ENCODE measurements around the gene KIRREL3. TPM values are rescaled to one million over a fixed set of nuclear protein-coding genes. Genes with fewer than 3 reads are reported as not detected.

Gene KIRREL3
- total RNA-seq, 1 donor from 2014 or later: not detected

DNA sequence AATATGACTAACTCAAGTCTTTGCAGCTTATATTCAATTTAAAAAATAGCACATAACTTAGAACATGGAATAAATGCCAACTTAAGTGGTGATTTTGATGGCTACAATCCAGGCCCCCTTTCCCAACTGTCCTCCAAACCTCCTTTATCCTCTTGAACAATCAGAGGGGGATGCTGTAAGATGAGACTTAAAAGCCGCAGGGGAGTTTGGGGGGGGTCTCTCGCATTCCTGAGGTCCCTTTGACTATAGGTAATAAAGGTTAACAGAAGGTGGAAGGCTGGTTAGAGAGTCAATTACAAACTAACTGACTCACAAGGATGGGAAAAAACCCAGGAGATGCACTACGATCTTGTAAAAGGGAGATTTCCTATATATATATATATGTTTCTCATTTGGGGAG lies 101.8 kb downstream of the KIRREL3 start:
- H3K9me3 ChIP-seq: no peaks in the 10 kb centered on the region
- ATAC-seq (no peak), DNase-seq (no peak)
- no peak overlapping the region for H3K27ac ChIP-seq
- TF ChIP-seq, protein P1, sequence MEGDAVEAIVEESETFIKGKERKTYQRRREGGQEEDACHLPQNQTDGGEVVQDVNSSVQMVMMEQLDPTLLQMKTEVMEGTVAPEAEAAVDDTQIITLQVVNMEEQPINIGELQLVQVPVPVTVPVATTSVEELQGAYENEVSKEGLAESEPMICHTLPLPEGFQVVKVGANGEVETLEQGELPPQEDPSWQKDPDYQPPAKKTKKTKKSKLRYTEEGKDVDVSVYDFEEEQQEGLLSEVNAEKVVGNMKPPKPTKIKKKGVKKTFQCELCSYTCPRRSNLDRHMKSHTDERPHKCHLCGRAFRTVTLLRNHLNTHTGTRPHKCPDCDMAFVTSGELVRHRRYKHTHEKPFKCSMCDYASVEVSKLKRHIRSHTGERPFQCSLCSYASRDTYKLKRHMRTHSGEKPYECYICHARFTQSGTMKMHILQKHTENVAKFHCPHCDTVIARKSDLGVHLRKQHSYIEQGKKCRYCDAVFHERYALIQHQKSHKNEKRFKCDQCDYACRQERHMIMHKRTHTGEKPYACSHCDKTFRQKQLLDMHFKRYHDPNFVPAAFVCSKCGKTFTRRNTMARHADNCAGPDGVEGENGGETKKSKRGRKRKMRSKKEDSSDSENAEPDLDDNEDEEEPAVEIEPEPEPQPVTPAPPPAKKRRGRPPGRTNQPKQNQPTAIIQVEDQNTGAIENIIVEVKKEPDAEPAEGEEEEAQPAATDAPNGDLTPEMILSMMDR (IDR thresholded peaks at IDR 0.05): no peak
- no peak overlapping the region for H3K4me3 ChIP-seq
- H3K4me1 ChIP-seq: no peaks in the 10 kb centered on the region
- no peaks in the 10 kb centered on the region for H3K27me3 ChIP-seq
- no peaks in the 10 kb centered on the region for H3K36me3 ChIP-seq
- intact Hi-C loops (cut with DNase I): no loop called here

- Histone ChIP-seq H3K36me3 (no peaks in the 10 kb centered on the region), H3K4me3 (no peak overlapping the region), H3K27ac (no peak overlapping the region), H3K4me1 (no peaks in the 10 kb centered on the region), H3K9me3 (no peaks in the 10 kb centered on the region), H3K27me3 (no peaks in the 10 kb centered on the region)
- ATAC-seq: no peak
- intact Hi-C loops (cut with DNase I): no loop called here
- DNase-seq: no peak
- TF ChIP-seq, protein P1 (IDR thresholded peaks at IDR 0.05): no peak
These were observed 103.1 kb downstream of the KIRREL3 start for GRCh38 chr11:126897430-126897829.

DNA sequence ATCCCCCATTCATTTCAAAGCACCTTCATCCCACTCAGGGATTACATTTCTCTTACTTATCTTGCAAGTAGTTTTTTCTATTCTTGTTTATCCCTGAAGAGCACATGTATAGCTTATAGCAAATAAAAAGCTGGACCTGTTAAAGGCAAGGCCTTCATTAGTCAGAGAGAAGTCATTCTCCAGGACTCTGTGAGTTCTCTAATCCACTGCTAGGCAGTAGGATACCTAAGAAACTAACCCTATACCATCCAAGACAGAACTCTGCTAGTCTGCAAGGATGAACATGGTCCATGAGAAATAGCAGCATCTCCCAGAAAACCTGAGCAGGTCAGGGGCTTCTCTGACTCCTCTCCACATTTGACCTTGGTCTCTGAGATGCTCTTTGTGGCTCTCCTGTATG lies 104.5 kb downstream of the KIRREL3 start:
- Histone ChIP-seq H3K4me1 (peaks cover 10% of the 10 kb centered on the region), H3K36me3 (no peaks in the 10 kb centered on the region), H3K4me3 (no peak overlapping the region), H3K27me3 (no peaks in the 10 kb centered on the region), H3K27ac (no peak overlapping the region), H3K9me3 (no peaks in the 10 kb centered on the region)
- intact Hi-C loops (cut with DNase I): no loop called here
- ATAC-seq (no peak), DNase-seq (no peak)
- TF ChIP-seq, protein P1 (IDR thresholded peaks at IDR 0.05): no peak

GRCh38 chr11:126893796-126894195 lies 106.8 kb downstream of the KIRREL3 start:
- intact Hi-C loops (cut with DNase I): no loop called here
- H3K27me3 ChIP-seq: no peaks in the 10 kb centered on the region
- H3K4me3 ChIP-seq: no peak overlapping the region
- no peaks in the 10 kb centered on the region for H3K36me3 ChIP-seq
- H3K4me1 ChIP-seq: peaks cover 10% of the 10 kb centered on the region
- no peak for ATAC-seq
- no peaks in the 10 kb centered on the region for H3K9me3 ChIP-seq
- no peak for DNase-seq
- no peak overlapping the region for H3K27ac ChIP-seq
- TF ChIP-seq, protein P1 (IDR thresholded peaks at IDR 0.05): no peak

DNA sequence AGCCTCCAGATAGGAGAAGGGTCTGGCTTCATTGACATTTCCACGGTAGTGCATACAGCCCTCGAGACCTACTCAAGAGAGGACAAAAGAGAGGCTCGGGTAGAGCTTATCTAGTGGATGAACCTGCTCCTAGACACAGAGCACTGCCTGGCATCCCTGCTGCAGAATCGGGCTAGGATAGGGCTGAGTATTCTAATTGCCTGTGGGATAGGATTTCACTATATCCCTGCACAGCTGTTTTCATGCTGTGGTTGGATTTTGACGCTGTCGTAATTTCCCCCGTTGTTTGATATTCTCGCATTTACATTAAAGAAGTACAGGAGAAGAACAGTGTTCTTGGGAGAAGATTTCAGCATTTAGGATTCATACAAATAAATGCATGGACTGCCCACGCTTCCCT lies 107.8 kb downstream of the KIRREL3 start:
- peaks cover 10% of the 10 kb centered on the region for H3K4me1 ChIP-seq
- DNase-seq: no peak
- ATAC-seq: no peak
- TF ChIP-seq, protein P1 (IDR thresholded peaks at IDR 0.05): no peak
- H3K36me3 ChIP-seq: no peaks in the 10 kb centered on the region
- no peaks in the 10 kb centered on the region for H3K9me3 ChIP-seq
- no peak overlapping the region for H3K27ac ChIP-seq
- H3K4me3 ChIP-seq: no peak overlapping the region
- intact Hi-C loops (cut with DNase I): no loop called here
- no peaks in the 10 kb centered on the region for H3K27me3 ChIP-seq

GRCh38 chr11:126891556-126892217 lies 108.9 kb downstream of the KIRREL3 start:
- Histone ChIP-seq H3K4me3 (no peak overlapping the region), H3K27ac (no peak overlapping the region), H3K9me3 (no peaks in the 10 kb centered on the region), H3K27me3 (no peaks in the 10 kb centered on the region), H3K36me3 (no peaks in the 10 kb centered on the region), H3K4me1 (peaks cover 10% of the 10 kb centered on the region)
- no peak for DNase-seq
- intact Hi-C loops (cut with DNase I): no loop called here
- TF ChIP-seq, protein P1 (IDR thresholded peaks at IDR 0.05): no peak
- no peak for ATAC-seq
